ENCODE results near the gene PHACTR3.

Gene PHACTR3

GRCh38 chr20:59777331-59777725 lies 173.0 kb downstream of the PHACTR3 start:
- no peak for DNase-seq (ENCODE audit: low read depth in 2 of 2)

- DNase-seq (ENCODE audit: low read depth in 2 of 2), result no peak
Observed at GRCh38 chr20:59777814-59778575, 173.7 kb downstream of the PHACTR3 start.

DNA sequence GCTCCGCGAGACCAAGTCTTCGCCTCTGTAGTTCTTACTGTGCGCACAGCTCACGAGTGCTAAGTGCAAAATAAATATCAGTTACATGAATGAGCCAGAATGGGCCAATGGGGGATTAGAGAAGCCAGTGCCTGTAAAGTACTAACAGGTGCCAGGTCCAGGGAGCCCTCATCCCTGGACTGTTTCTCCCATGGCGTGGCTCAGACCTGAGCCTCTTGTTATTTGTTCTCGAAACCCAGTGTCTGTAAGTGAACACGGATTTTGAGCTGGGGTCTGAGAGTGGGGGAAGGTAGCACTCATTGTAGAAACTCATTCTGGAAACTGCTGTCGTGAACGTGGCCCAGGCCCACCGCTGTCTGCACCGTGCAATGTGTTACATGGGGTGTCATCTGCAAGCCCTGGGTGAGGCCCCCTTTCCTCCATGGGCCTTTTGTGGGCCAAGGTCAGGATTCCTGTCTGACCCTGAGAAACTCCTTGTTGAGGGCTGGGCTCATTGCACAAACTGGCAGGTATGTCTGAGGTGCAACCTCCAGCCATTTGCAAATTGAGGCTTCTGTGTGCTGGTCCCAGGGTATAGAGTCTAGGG lies 174.4 kb downstream of the PHACTR3 start:
- DNase-seq (ENCODE audit: low read depth in 2 of 2), result no peak

DNA sequence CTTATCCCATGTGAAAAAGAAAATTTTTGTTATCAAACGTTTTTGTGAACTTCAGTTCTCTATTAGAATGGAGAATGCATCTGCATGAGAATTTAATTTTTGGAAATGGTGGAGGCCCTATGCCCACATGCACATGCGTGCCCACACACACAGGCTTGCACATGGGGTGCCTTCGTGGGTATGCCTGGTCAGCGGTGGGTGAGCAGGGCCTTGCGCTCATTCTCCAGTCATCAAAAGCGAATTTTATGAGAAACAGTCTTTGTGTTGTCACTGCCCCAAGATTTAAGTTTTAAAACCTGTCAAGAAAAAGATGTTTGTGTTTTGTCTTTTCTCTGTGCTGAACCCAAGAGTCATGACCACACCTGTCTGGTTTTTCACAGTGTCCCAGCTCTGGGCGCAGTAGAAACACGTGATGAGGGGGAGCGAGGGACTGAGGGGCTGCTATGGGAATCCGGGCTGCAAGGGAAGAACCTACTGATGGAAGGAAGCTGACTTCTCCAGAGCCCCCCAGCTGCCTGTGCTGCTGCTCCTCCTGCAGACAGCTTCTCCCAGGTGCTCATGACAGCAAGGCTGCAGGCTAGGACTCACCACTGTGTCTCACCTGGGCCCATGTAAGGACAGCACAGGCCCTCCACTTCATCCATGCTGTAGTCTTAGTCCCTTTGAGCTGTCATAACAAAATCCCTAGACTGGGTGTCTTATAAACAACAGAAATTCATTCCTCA lies 175.5 kb downstream of the PHACTR3 start:
- DNase-seq (ENCODE audit: low read depth in 2 of 2), result no peak

GRCh38 chr20:59780494-59781185 lies 176.3 kb downstream of the PHACTR3 start:
- DNase-seq (ENCODE audit: low read depth in 2 of 2), result no peak

DNA sequence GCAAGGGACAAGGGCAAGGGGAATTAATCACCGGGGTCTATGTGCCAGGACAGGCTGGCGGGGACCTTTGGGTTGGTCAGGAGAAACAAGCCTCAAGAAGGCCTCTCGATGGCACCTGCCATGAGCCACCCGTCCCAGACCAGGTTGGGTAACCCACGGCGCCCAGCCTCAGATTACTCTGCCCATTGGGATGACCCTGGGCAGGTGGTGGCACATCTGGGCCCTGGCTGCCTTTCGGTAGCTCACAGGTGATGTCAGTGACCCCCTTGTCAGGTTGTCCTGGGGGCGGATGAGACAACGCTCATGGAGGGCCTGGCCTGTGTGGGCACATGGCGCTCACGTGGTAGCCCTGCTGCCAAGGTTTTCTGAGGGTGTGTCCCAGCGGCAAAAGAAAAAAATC lies 176.9 kb downstream of the PHACTR3 start:
- DNase-seq (ENCODE audit: low read depth in 2 of 2), result no peak

- peak; percentile 6 to 42 for DNase-seq (ENCODE audit: low read depth in 2 of 2)
Observed at GRCh38 chr20:59782986-59783640, 178.8 kb downstream of the PHACTR3 start.

DNA sequence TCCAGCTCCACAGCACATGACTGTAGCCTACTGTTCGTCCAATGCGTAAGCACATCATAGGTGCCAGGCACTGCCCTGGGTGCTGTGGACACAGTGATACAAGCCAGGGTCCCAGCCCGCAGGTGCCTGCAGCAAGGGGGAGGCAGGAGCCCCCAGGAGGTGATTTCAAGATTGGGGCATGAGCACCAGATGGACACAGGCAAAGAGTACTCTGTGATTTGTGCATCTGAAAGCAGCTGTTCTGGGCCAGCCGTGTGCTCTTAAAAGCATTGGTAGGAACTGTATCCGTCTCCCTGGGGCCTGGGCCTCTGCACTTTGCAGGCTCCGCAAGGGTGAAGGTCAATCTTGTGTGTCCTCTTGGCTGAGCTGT lies 179.3 kb downstream of the PHACTR3 start:
- DNase-seq (ENCODE audit: low read depth in 2 of 2), result no peak

DNA sequence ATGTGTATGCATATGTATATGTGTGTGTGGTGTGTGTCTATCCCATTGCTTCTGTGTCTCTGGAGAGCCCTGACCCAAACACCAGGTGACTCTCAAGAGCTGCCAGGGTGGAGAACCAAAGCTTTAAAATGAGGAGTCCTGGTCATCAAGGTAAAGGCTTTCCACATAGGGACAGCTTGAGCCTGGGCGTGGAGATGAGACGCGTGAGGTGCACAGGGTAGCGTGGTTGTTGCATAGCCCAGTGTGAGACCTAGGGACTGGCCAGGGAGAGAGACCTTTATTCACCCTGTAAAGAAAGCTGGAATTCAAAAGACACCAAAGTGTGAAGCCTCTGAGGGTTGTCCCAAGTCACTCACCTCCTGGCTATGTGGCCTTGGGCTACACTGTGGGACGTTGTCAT lies 180.0 kb downstream of the PHACTR3 start:
- DNase-seq (ENCODE audit: low read depth in 2 of 2), result no peak

- DNase-seq (ENCODE audit: low read depth in 2 of 2), result no peak
Observed at GRCh38 chr20:59784791-59785668, 180.7 kb downstream of the PHACTR3 start.

DNA sequence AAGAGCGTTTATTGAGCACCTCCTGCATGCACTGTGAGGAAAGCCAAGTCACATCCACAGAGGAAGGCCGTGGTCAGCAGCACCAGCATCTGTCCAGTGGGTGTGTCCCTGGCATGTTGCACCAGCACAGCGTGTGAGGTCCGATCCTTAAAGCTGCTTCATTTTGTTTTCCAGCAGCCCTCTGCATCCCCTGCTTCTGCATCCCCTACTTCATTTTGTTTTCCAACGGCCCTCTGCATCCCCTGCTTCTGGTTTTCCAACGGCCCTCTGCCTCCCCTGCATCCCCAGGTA lies 181.3 kb downstream of the PHACTR3 start:
- DNase-seq (ENCODE audit: low read depth in 2 of 2), result no peak

- DNase-seq (ENCODE audit: low read depth in 2 of 2), result no peak
Observed at GRCh38 chr20:59785986-59786795, 181.9 kb downstream of the PHACTR3 start.

- DNase-seq (ENCODE audit: low read depth in 2 of 2), result no peak
Observed at GRCh38 chr20:59786801-59787537, 182.6 kb downstream of the PHACTR3 start.

DNA sequence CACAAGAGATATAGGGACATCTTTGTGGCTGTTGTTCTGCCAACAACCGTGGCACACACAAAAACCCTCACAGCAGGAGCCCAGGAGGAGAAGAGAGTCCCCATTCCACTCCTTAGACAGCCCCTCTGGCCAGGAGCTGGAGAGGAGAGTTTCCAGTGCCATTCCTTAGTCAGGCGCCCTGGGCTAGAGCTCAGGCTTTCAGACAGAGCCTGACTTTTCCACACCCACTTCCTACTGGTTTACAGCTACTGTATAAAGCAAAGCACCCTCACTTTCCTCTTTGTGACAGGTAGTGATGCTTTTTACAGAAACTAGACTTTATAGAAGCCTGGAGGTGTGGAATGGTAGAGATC lies 183.2 kb downstream of the PHACTR3 start:
- DNase-seq (ENCODE audit: low read depth in 2 of 2), result no peak

- no peak for DNase-seq (ENCODE audit: low read depth in 2 of 2)
Observed at GRCh38 chr20:59788196-59788735, 183.9 kb downstream of the PHACTR3 start.

DNA sequence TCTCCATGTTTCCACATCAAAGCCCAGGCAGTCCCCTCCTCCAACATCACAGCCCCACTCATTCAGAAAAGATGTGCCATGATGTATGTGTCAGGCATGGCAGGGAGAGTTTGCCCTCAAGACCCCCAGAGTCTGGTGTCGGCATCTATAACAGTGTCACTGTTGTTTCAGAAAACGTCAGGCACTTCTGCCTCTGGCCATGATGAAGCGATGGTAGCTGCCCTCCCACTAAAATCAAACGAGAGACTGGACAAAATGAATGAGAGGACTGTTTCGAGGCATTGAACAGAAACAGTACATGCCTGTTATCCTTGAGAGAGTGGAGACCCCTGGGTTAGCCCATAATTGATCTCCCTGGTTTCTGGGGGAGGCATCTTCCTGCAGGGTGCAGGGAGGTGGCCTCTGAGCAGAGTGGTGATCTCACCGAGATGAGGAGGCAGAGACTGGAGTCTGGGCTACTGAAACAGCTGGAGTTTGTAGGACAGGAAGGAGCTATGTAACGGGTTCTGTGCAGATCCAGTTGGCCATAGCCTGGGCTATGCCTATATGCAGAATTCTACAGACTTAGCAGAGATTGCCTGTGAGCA lies 184.6 kb downstream of the PHACTR3 start:
- no peak for DNase-seq (ENCODE audit: low read depth in 2 of 2)

DNA sequence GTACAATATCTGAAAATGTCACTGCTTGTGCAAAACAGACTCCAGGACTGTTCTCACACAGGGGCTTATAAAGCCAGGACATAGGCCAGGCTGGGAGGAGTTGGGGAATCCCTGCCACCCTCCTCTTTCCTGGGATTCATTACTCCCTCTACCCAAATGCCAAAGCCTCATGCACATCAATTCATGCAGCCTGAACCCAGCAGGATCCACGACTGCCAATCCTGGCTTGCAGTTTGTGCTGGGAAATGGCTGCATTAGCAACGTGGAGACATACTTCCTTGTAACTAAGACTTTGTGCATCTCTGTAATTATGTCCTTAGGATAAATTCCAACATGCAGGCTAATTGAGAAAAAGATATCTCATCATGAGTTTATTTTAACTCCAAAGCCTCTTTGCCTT lies 185.3 kb downstream of the PHACTR3 start:
- DNase-seq (ENCODE audit: low read depth in 2 of 2), result no peak

- DNase-seq (ENCODE audit: low read depth in 2 of 2), result no peak
Observed at GRCh38 chr20:59790346-59790745, 186.0 kb downstream of the PHACTR3 start.

DNA sequence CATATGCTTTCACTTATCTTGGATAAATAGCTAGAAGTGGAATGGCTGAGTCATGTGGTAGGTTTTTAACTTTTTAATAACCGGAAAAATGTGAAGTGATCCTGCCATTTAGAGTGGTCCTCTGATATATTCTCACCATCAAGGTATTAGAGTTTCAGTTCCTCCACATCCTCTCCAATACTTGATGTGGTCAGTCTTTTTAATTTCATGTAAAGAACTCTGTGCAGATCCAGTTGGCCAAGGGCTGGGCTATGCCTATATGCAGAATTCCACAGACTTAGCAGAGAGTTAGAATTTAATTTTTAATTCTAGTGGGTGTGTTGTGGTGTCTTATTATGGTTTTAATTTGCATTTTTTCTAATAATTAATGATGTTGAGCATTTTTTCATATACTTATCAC lies 188.0 kb downstream of the PHACTR3 start:
- DNase-seq (ENCODE audit: low read depth in 2 of 2), result no peak

Measured in stimulated activated CD4-positive, alpha-beta T cell treated with anti-CD3 and anti-CD28 coated beads, Interleukin-4, amount 100 ng/mL, for 48 hours (primary cell).